H1 (cell line): ENCODE data around the gene ATP6V1E1. TPM values are rescaled to one million over a fixed set of nuclear protein-coding genes. Genes with fewer than 3 reads are reported as not detected.

Experiments
- CTCF ChIA-PET: fragments of 300-600 bp; sonication (Branson Sonifier 250); formaldehyde crosslinking; loops from one replicate; lab custom pipeline; 2021; ENCODE audit not compliant: partially characterized antibody; lab: Charles Lee
- POLR2A ChIA-PET: fragments of 300-600 bp; sonication (Branson Sonifier 250); formaldehyde crosslinking; loops from one replicate; lab custom pipeline; 2021; ENCODE audit warnings: inconsistent platforms; ENCODE audit not compliant: partially characterized antibody; lab: Charles Lee
- DNase-seq, 2 experiments: peaks; one replicate each; pipeline versions ENCODE4 v3.0.0 to v3.0.0-alpha.2; 2010 to 2022; ENCODE audit warnings: low spot score in 2 of 2, low read depth in 1 of 2, mixed read lengths in 1 of 2
- FAIRE-seq: peaks from 2 replicates; lab custom pipeline; 2011; peaks lifted over from hg19 to GRCh38; lab: Jason Lieb, UNC
- H2AFZ ChIP-seq: 2 replicates; pipeline ENCODE4 v1.8.1; 2012; ENCODE audit warnings: low read length, inconsistent platforms
- H2AK5ac ChIP-seq: 2 replicates; pipeline ENCODE4 v1.6.1; 2013; ENCODE audit warnings: low read depth, low read length
- H2BK120ac ChIP-seq: replicated peaks from 2 replicates; pipeline ENCODE3; 2013; ENCODE audit warnings: low read depth, low read length, inconsistent platforms
- H2BK12ac ChIP-seq: 2 replicates; pipeline ENCODE4 v1.6.1; 2013; ENCODE audit warnings: low read depth, low read length
- H2BK15ac ChIP-seq: 2 replicates; pipeline ENCODE4 v1.6.1; 2013; ENCODE audit warnings: low read length
- H2BK20ac ChIP-seq: 2 replicates; pipeline ENCODE4 v1.6.1; 2013; ENCODE audit warnings: low read length
- H2BK5ac ChIP-seq: 2 replicates; pipeline ENCODE4 v1.6.1; 2013; ENCODE audit warnings: low read depth, low read length
- H3K14ac ChIP-seq: 2 replicates; pipeline ENCODE4 v1.6.1; 2013; ENCODE audit warnings: inconsistent platforms; ENCODE audit not compliant: insufficient read length
- H3K18ac ChIP-seq: 2 replicates; pipeline ENCODE4 v1.6.1; 2013; ENCODE audit warnings: low read length; ENCODE audit errors: extremely low read depth
- H3K23ac ChIP-seq: 2 replicates; pipeline ENCODE4 v1.6.1; 2013; ENCODE audit warnings: inconsistent platforms; ENCODE audit not compliant: insufficient read length
- H3K23me2 ChIP-seq: 2 replicates; pipeline ENCODE4 v1.6.1; 2013; ENCODE audit warnings: low read depth, low read length
- H3K27ac ChIP-seq: 2 replicates; pipeline ENCODE4 v1.6.1; 2011; ENCODE audit warnings: low read depth, low read length, inconsistent platforms
- H3K27me3 ChIP-seq, 4 experiments: replicated peaks in 1 of 4; 1 replicate in 1 of 4; 2 replicates in 3 of 4; pipeline versions ENCODE4 v1.6.1 to v1.8.1; 2011 to 2013; ENCODE audit warnings: low read length in 3 of 4, mild to moderate bottlenecking in 3 of 4, inconsistent platforms in 2 of 4, mixed read lengths in 2 of 4, moderate library complexity in 1 of 4; ENCODE audit not compliant: control insufficient read depth in 3 of 4, insufficient read depth in 3 of 4; ENCODE audit errors: extremely low read depth in 1 of 4
- H3K36me3 ChIP-seq, 4 experiments: 2 replicates each; pipeline versions ENCODE4 v1.6.1 to v1.8.1; 2011 to 2013; ENCODE audit warnings: mild to moderate bottlenecking in 4 of 4, low read length in 3 of 4, moderate library complexity in 2 of 4, control low read depth in 1 of 4, inconsistent platforms in 1 of 4; ENCODE audit not compliant: insufficient read depth in 4 of 4, control insufficient read depth in 2 of 4
- H3K4ac ChIP-seq: replicated peaks from 2 replicates; pipeline ENCODE3; 2013; ENCODE audit warnings: low read length, low read depth, mixed read lengths, inconsistent platforms; ENCODE audit not compliant: insufficient read length
- H3K4me1 ChIP-seq, 4 experiments: replicated peaks in 1 of 4; 1 replicate in 1 of 4; 2 replicates in 3 of 4; pipeline versions ENCODE4 v1.6.1 to v1.8.1; 2011 to 2013; ENCODE audit warnings: low read length in 3 of 4, inconsistent platforms in 2 of 4, mixed read lengths in 1 of 4; ENCODE audit not compliant: insufficient read depth in 4 of 4, control insufficient read depth in 3 of 4
- H3K4me2 ChIP-seq, 2 experiments: 2 replicates each; pipeline versions ENCODE4 v1.6.1 to v1.8.1; 2011 to 2013; ENCODE audit warnings: low read depth in 2 of 2, low read length in 2 of 2, control low read depth in 1 of 2, inconsistent platforms in 1 of 2, mild to moderate bottlenecking in 1 of 2; ENCODE audit not compliant: insufficient read depth in 1 of 2
- H3K4me3 ChIP-seq, 4 experiments: fragments of 200-600, 300-600 bp in 1 of 4; sonication (generic), shearing (Covaris generic), sonication (Bioruptor Twin) in 1 of 4; 2 replicates each; pipeline versions ENCODE4 v1.5.1 to v1.8.1; 2011 to 2016; ENCODE audit warnings: low read length in 4 of 4, low read depth in 3 of 4, control low read depth in 2 of 4, inconsistent platforms in 2 of 4, mild to moderate bottlenecking in 2 of 4, mixed read lengths in 1 of 4, moderate library complexity in 1 of 4; ENCODE audit not compliant: insufficient read depth in 2 of 4; ENCODE audit errors: extremely low read depth in 1 of 4
- H3K56ac ChIP-seq: replicated peaks from 2 replicates; pipeline ENCODE3; 2013; ENCODE audit warnings: low read depth, mild to moderate bottlenecking, mixed read lengths, low read length, inconsistent platforms; ENCODE audit not compliant: insufficient read length
- H3K79me1 ChIP-seq: 2 replicates; pipeline ENCODE4 v1.6.1; 2013; ENCODE audit warnings: low read depth, low read length, control low read depth
- H3K79me2 ChIP-seq, 2 experiments: 2 replicates each; pipeline versions ENCODE4 v1.6.1 to v1.8.1; 2012 to 2013; ENCODE audit warnings: low read length in 2 of 2, mild to moderate bottlenecking in 2 of 2, inconsistent platforms in 1 of 2; ENCODE audit not compliant: insufficient read depth in 2 of 2, control insufficient read depth in 1 of 2
- H3K9ac ChIP-seq, 4 experiments: replicated peaks in 1 of 4; 1 replicate in 1 of 4; 2 replicates in 3 of 4; pipeline versions ENCODE4 v1.6.1 to v1.8.1; 2011 to 2013; ENCODE audit warnings: low read depth in 3 of 4, low read length in 3 of 4, control low read depth in 2 of 4, mild to moderate bottlenecking in 2 of 4, moderate library complexity in 2 of 4, inconsistent platforms in 1 of 4; ENCODE audit errors: extremely low read depth in 1 of 4
- H3K9me3 ChIP-seq, 2 experiments: 2 replicates each; pipeline versions ENCODE4 v1.6.1 to v1.8.1; 2012 to 2013; ENCODE audit warnings: mild to moderate bottlenecking in 2 of 2, moderate library complexity in 2 of 2, control low read depth in 1 of 2, inconsistent platforms in 1 of 2, low read depth in 1 of 2, low read length in 1 of 2, mixed read lengths in 1 of 2; ENCODE audit not compliant: insufficient read depth in 2 of 2
- H4K20me1 ChIP-seq, 2 experiments: replicated peaks in 1 of 2; 2 replicates each; pipeline versions ENCODE3 to v1.8.1; 2011 to 2013; ENCODE audit warnings: inconsistent platforms in 2 of 2, low read length in 2 of 2, mild to moderate bottlenecking in 1 of 2; ENCODE audit not compliant: insufficient read depth in 2 of 2, control insufficient read depth in 1 of 2
- H4K5ac ChIP-seq: 2 replicates; pipeline ENCODE4 v1.6.1; 2013; ENCODE audit warnings: low read length, low read depth, mixed read lengths, inconsistent platforms; ENCODE audit not compliant: insufficient read length
- H4K8ac ChIP-seq: 2 replicates; pipeline ENCODE4 v1.8.0; 2013; ENCODE audit warnings: mild to moderate bottlenecking, moderate library complexity, low read length, inconsistent platforms; ENCODE audit not compliant: insufficient read depth; ENCODE audit errors: extremely low read depth
- H4K91ac ChIP-seq: replicated peaks from 2 replicates; pipeline ENCODE3; 2013; ENCODE audit warnings: low read length, mixed read lengths, inconsistent platforms; ENCODE audit not compliant: insufficient read length
- ASH2L ChIP-seq: fragments of 200-600, 300-600 bp; sonication (generic); IDR thresholded peaks from one replicate; pipeline ENCODE4 v1.7.1; 2017; ENCODE audit warnings: low read length
- ATF3 ChIP-seq: IDR thresholded peaks from 2 replicates; pipeline ENCODE4 v1.6.1; 2011; ENCODE audit warnings: low read depth, mild to moderate bottlenecking, low read length; ENCODE audit not compliant: insufficient read depth
- CHD2 ChIP-seq: IDR thresholded peaks from 2 replicates; pipeline ENCODE4 v1.6.1; 2012; ENCODE audit warnings: low read length, improper control_type of control experiment
- GABPA ChIP-seq: IDR thresholded peaks from 2 replicates; pipeline ENCODE4 v1.6.1; 2011; ENCODE audit warnings: mild to moderate bottlenecking, low read length, moderate library complexity, borderline replicate concordance; ENCODE audit not compliant: insufficient read depth
- KDM4A ChIP-seq: IDR thresholded peaks from one replicate; pipeline ENCODE4 v1.7.1; 2012; ENCODE audit warnings: low read depth, mild to moderate bottlenecking, moderate library complexity, low read length, inconsistent platforms; ENCODE audit not compliant: severe bottlenecking
- KDM5A ChIP-seq: fragments of 200-600 bp; IDR thresholded peaks from 2 replicates; pipeline ENCODE4 v1.7.1; 2012; ENCODE audit warnings: mild to moderate bottlenecking, low read length, inconsistent platforms, mixed read lengths
- PHF8 ChIP-seq: fragments of 200-600 bp; sonication (generic); conservative IDR thresholded peaks from 2 replicates; pipeline ENCODE4 v1.7.1; 2012; ENCODE audit warnings: low read depth, mild to moderate bottlenecking, inconsistent platforms, low read length, moderate library complexity
- SIRT6 ChIP-seq: IDR thresholded peaks from one replicate; pipeline ENCODE4 v1.7.1; 2012; ENCODE audit warnings: low read length, inconsistent platforms
- TAF7 ChIP-seq: optimal IDR thresholded peaks from 2 replicates; pipeline ENCODE3; 2011; ENCODE audit warnings: low read depth, mild to moderate bottlenecking, inconsistent platforms, low read length, moderate library complexity, borderline replicate concordance
- TCF12 ChIP-seq: IDR thresholded peaks from 2 replicates; pipeline ENCODE4 v1.6.1; 2011; ENCODE audit warnings: low read depth, mild to moderate bottlenecking, low read length
- WGBS, 2 experiments: shearing (Covaris generic) in 1 of 2; methylation state at CpG; one replicate each; pipeline versions ENCODE4 v1.1.6 to v1.1.7; 2013 to 2015; ENCODE audit warnings: low lambda C conversion rate in 2 of 2, mixed read lengths in 2 of 2, inconsistent platforms in 1 of 2, low coverage in 1 of 2, missing lambda C conversion rate in 1 of 2; ENCODE audit not compliant: insufficient replicate concordance in 2 of 2, insufficient coverage in 1 of 2, insufficient read length in 1 of 2; ENCODE audit errors: extremely low coverage in 1 of 2, missing lambda C conversion rate in 1 of 2; 5-methylcytosine and 5-hydroxymethylcytosine counted together
- polyA plus RNA-seq, 7 experiments: library from polyadenylated mRNA; depleted of rRNA in 3 of 7; stranded (reverse) in 5 of 7; unstranded in 2 of 7; fragments of >200 nt in 5 of 7; fragments of 200-250 nt in 2 of 7; gene quantifications; 1 replicate in 5 of 7; 2 replicates in 1 of 7; 4 replicates in 1 of 7; pipeline versions ENCODE4 v1.2.1 to v1.2.3, GENCODE V29; 2011 to 2013; ENCODE audit warnings: missing spikeins in 2 of 7, mixed read lengths in 2 of 7
- total RNA-seq: library from RNA; stranded (reverse); fragmentation: NEBNext Ultra II Directional; extraction: Animal tissue kit (Norgen Biotek cat#: 25700); gene quantifications from 2 replicates; pipeline ENCODE4 v1.2.1, GENCODE V29; 2021

Gene ATP6V1E1
- total and polyA plus RNA-seq, 2 of the 8 experiments (the other 6 are each of a cell fraction or from before 2014, with no cell fraction given) = 80.4 to 88.1 TPM

DNA sequence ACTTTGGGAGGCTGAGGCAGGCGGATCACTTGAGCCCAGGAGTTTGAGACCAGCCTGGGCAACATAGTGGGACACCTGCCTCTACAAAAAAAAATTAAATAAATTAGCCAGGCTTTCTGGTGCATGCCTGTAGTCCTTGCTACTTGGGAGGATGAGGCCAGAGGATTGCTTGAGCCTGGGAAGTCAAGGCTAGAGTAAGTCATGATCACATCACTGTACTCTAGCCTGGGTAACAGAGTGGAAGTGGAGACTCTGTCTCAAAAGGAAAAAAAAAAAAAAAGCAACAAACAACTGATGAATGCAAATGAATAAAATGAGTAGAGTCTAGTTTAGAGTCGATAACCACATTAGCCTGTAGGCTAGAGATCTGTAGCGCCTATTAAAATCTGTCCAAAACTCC is 6.1 kb upstream of the ATP6V1E1 start:
- CTCF ChIA-PET = no interaction called here
- no peak overlapping the region for H3K4ac ChIP-seq
- H3K23ac ChIP-seq = no peak overlapping the region

More for the DNA sequence above, 6.1 kb upstream of the ATP6V1E1 start:
- Histone ChIP-seq H3K23me2 (peaks cover 10% of the 10 kb centered on the region), H3K9ac (no peak overlapping the region), H4K8ac (no peak overlapping the region), H3K4me2 (no peak overlapping the region), H3K4me1 (peaks cover 0 to 4% (median 1%) of the 10 kb centered on the region in 4 experiments; a peak in 3 of 7 replicates), H3K27me3 (no peaks in the 10 kb centered on the region), H3K9me3 (no peaks in the 10 kb centered on the region), H2AK5ac (no peak overlapping the region), H4K5ac (no peak overlapping the region), H3K36me3 (no peaks in the 10 kb centered on the region), H3K14ac (no peak overlapping the region), H2BK12ac (no peak overlapping the region), H3K79me1 (no peaks in the 10 kb centered on the region), H3K56ac (no peak overlapping the region), H3K18ac (no peak overlapping the region), H3K79me2 (peaks cover 0 to 8% of the 10 kb centered on the region in 2 experiments; a peak in 3 of 4 replicates), H3K4me3 (no peak overlapping the region), H2BK20ac (no peak overlapping the region), H2BK15ac (no peak overlapping the region), H2AFZ (no peak overlapping the region), H2BK5ac (no peak overlapping the region), H4K91ac (no peak overlapping the region), H3K27ac (no peak overlapping the region), H2BK120ac (no peak overlapping the region), H4K20me1 (no peaks in the 10 kb centered on the region)
- no peak for DNase-seq
- 92% methylated on average over 3 of the region's 3 CpGs; no CpG with 5 or more reads in 1 of the 2 experiments for WGBS, 2 experiments
- FAIRE-seq = no peak
- TF ChIP-seq ASH2L (no peak), TAF7 (no peak), ATF3 (no peak), TCF12 (no peak), CHD2 (no peak), KDM5A (no peak), SIRT6 (no peak), GABPA (no peak), PHF8 (no peak), KDM4A (no peak)
- POLR2A ChIA-PET = no interaction called here
